A673 (cell line): ENCODE data around the gene BUB1. TPM values are rescaled to one million over a fixed set of nuclear protein-coding genes. Genes with fewer than 3 reads are reported as not detected.

Experiments
- BruUV-seq: library from RNA; stranded (reverse); fragments of 400-500 nt; replicated peaks from 2 replicates; lab custom pipeline; 2021; lab: Mats Ljungman, UMichigan
- CTCF ChIA-PET: fragments of 300-600 bp; sonication (Branson Sonifier 250); formaldehyde crosslinking; loops from one replicate; lab custom pipeline; 2022; ENCODE audit warnings: antibody characterized with exemption; lab: Charles Lee
- POLR2A ChIA-PET: fragments of 300-600 bp; sonication (Branson Sonifier 250); formaldehyde crosslinking; loops from one replicate; lab custom pipeline; 2022; ENCODE audit warnings: antibody characterized with exemption; ENCODE audit not compliant: low non-redundant PET; lab: Charles Lee
- DNase-seq: peaks from one replicate; pipeline ENCODE4 v3.0.0-alpha.2; 2015; ENCODE audit warnings: low spot score
- H3K27ac ChIP-seq: fragments of 200-600 bp; sonication (generic); 2 replicates; pipeline ENCODE4 v1.5.1; 2016; ENCODE audit warnings: mixed run types, low read depth, mild to moderate bottlenecking, mixed read lengths, antibody characterized with exemption, low read length; ENCODE audit not compliant: poor library complexity, severe bottlenecking
- H3K27me3 ChIP-seq: fragments of 200-600 bp; sonication (generic); replicated peaks from 2 replicates; pipeline ENCODE4 v1.6.1; 2017; ENCODE audit warnings: mixed run types, low read depth, mild to moderate bottlenecking, mixed read lengths, antibody characterized with exemption, low read length; ENCODE audit not compliant: insufficient read depth, poor library complexity
- H3K36me3 ChIP-seq: fragments of 200-600 bp; sonication (generic); 2 replicates; pipeline ENCODE4 v1.6.1; 2016; ENCODE audit warnings: mixed run types, mild to moderate bottlenecking, mixed read lengths, antibody characterized with exemption, low read length; ENCODE audit not compliant: insufficient read depth, poor library complexity, severe bottlenecking
- H3K4me1 ChIP-seq: fragments of 200-600 bp; sonication (generic); 2 replicates; pipeline ENCODE4 v1.6.1; 2017; ENCODE audit warnings: mixed run types, mild to moderate bottlenecking, mixed read lengths, antibody characterized with exemption, low read length; ENCODE audit not compliant: insufficient read depth, poor library complexity, severe bottlenecking
- H3K4me3 ChIP-seq: fragments of 200-600 bp; sonication (generic); 2 replicates; pipeline ENCODE4 v1.5.1; 2016; ENCODE audit warnings: low read depth, mixed run types, mild to moderate bottlenecking, mixed read lengths, low read length; ENCODE audit not compliant: poor library complexity, severe bottlenecking
- H3K9me3 ChIP-seq: fragments of 200-600 bp; sonication (generic); 2 replicates; pipeline ENCODE4 v1.6.1; 2016; ENCODE audit warnings: mixed run types, low read depth, mild to moderate bottlenecking, mixed read lengths, antibody characterized with exemption, low read length; ENCODE audit not compliant: poor library complexity, severe bottlenecking
- CTCF ChIP-seq: fragments of 300-800, 200-600 bp; sonication (generic); conservative IDR thresholded peaks from 2 replicates; pipeline ENCODE4 v1.5.1; 2017; ENCODE audit warnings: low read depth, mild to moderate bottlenecking, antibody characterized with exemption, low read length, moderate library complexity, mixed read lengths
- EZH2 ChIP-seq: fragments of 200-600 bp; sonication (generic); IDR thresholded peaks from 2 replicates; pipeline ENCODE4 v1.6.1; 2017; ENCODE audit warnings: borderline replicate concordance, low read depth, mild to moderate bottlenecking, mixed read lengths, antibody characterized with exemption, low read length; ENCODE audit not compliant: poor library complexity, severe bottlenecking
- intact Hi-C: fragments of 100-400 bp; cut with micrococcal nuclease; formaldehyde crosslinking; loops from one replicate; pipeline ENCODE4 v1.10.0; 2022; ENCODE audit not compliant: unreplicated experiment
- total RNA-seq: library from RNA; stranded (reverse); gene quantifications from 2 replicates; pipeline ENCODE4 v1.2.3, GENCODE V29; 2021

BUB1 gene
- total RNA-seq, 1 experiment from 2014 or later = 98.0 TPM

GRCh38 chr2:110725370-110725769 is 47.5 kb upstream of the BUB1 start:
- Histone ChIP-seq H3K27ac (no peak overlapping the region), H3K4me3 (no peak overlapping the region), H3K36me3 (no peaks in the 10 kb centered on the region), H3K4me1 (no peaks in the 10 kb centered on the region), H3K27me3 (peaks cover 19% of the 10 kb centered on the region), H3K9me3 (no peaks in the 10 kb centered on the region)
- no TSS peak for BruUV-seq
- DNase-seq = no peak
- ChIA-PET CTCF (no interaction called here), POLR2A (no interaction called here)
- TF ChIP-seq CTCF (no peak), EZH2 (no peak)
- intact Hi-C loops = no loop called here

- ChIA-PET POLR2A (interaction anchor here (0.7 kb wide), 1 partner anchor 12 kb away, joined by 3 read pairs; no protein-coding TSS in a partner anchor), CTCF (no interaction called here)
- Histone ChIP-seq H3K36me3 (no peaks in the 10 kb centered on the region), H3K27ac (no peak overlapping the region), H3K9me3 (no peaks in the 10 kb centered on the region), H3K27me3 (peaks cover 15% of the 10 kb centered on the region), H3K4me3 (no peak overlapping the region), H3K4me1 (no peaks in the 10 kb centered on the region)
- no peak for DNase-seq
- intact Hi-C loops = no loop called here
- BruUV-seq = no TSS peak
- TF ChIP-seq EZH2 (no peak), CTCF (no peak)
Measured at GRCh38 chr2:110724820-110725219, 47.0 kb upstream of the BUB1 start.

GRCh38 chr2:110720547-110720946 is 42.7 kb upstream of the BUB1 start:
- no peak for DNase-seq
- BruUV-seq = no TSS peak
- Histone ChIP-seq H3K4me3 (no peak overlapping the region), H3K36me3 (no peaks in the 10 kb centered on the region), H3K27ac (no peak overlapping the region), H3K27me3 (peaks cover 25% of the 10 kb centered on the region), H3K9me3 (no peaks in the 10 kb centered on the region), H3K4me1 (no peaks in the 10 kb centered on the region)
- CTCF ChIA-PET = interaction anchor here (0.6 kb wide), 1 partner anchor 1211 kb away, joined by 3 read pairs; no protein-coding TSS in a partner anchor
- intact Hi-C loops = no loop called here
- POLR2A ChIA-PET = interaction anchor here (0.6 kb wide), 1 partner anchor 1295 kb away, joined by 4 read pairs; no protein-coding TSS in a partner anchor
- no peak for TF ChIP-seq EZH2
- TF ChIP-seq CTCF = no peak
